ENCODE data around the gene TCF19. TPM values are rescaled to one million over a fixed set of nuclear protein-coding genes. Genes with fewer than 3 reads are reported as not detected.
A peak's percentile ranks its signal among the peaks of the same experiment; 100 is the strongest.

Gene TCF19
- total RNA-seq, 4 donors from 2014 or later: 2.3 to 6.7 (median 5.8) TPM

DNA sequence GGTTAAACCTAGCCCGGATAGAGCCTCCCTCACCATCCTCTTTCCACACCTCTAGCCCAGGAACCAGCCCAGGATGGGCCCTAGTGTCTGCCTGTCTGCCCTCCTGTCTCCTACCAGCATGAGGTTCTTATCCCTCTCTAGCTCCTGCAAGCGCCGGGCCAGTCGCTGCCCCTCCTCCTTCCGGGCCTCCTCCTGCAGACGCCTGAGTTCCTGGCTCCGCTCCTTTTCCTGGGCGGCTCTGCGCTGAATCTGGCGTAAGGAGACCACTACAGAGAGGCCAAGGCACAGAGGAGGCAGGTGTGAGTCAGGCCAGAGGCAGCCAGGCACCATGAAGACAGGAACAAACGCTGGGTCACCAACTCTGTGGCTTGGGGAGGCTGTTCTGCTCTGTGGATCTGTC is 15.2 kb upstream of the TCF19 start:
- H3K4me1 ChIP-seq: peaks cover 6 to 24% (median 21%) of the 10 kb centered on the region in 4 donors
- no peak for DNase-seq (ENCODE audit: extremely low spot score)
- WGBS: 30% methylated on average over 2 of the region's 11 CpGs
- H3K36me3 ChIP-seq: peaks cover 0 to 38% (median 23%) of the 10 kb centered on the region in 4 donors
- no peaks in the 10 kb centered on the region for H3K9me3 ChIP-seq
- no peak overlapping the region for H3K4me3 ChIP-seq
- peak in 1 of 2 donors; percentile 33 for TF ChIP-seq POLR2AphosphoS5 (IDR thresholded peaks at IDR 0.05)
- TF ChIP-seq POLR2A (IDR thresholded peaks at IDR 0.05; ENCODE audit: low read depth): no peak
- intact Hi-C loops (cut with DNase I): no loop called here
- peaks cover 0 to 4% (median 0%) of the 10 kb centered on the region in 4 donors for H3K27me3 ChIP-seq
- peak overlapping the region in 2 of 4 donors; percentile 30 to 48 for H3K27ac ChIP-seq (replicated peaks in 1 of 4)

DNA sequence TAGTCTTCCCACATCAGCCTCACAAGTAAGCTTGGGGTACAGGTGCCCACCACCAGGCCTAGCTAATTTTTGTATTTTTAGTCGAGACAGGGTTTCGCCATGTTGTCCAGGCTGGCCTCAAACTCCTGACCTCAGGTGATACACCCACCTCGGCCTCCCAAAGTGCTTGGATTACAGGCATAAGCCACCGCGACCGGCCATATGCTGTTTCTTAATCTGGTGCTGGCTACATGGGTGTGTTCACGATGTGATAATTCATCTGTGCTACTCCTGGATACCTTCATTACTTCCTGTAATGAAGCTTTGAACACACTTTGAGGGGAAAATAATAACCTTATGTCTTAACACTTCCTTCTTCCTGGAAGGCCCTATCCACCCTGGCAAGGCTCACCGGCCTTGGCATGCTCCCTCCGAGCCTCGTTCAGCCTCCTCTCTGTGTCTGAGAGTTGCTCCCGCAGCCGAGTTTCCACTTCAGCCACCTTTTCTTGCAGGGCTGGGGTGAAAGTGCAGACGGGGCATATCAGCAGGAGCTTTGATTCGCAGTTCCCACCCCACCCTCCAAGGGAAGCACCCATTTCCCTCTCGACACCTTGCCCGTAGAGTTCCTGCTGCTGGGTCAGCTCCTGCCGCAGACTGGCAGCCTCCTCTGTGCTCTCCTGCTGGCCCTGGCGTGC is 14.0 kb upstream of the TCF19 start:
- WGBS: 90% methylated on average over 14 of the region's 18 CpGs
- no peak for TF ChIP-seq CTCF (IDR thresholded peaks at IDR 0.05)
- no peak for TF ChIP-seq POLR2AphosphoS5 (IDR thresholded peaks at IDR 0.05)
- TF ChIP-seq EP300 (IDR thresholded peaks at IDR 0.05): no peak
- no peak for TF ChIP-seq POLR2A (IDR thresholded peaks at IDR 0.05; ENCODE audit: low read depth)
- Histone ChIP-seq H3K27me3 (no peaks in the 10 kb centered on the region), H3K9me3 (no peaks in the 10 kb centered on the region), H3K27ac (replicated peaks in 1 of 4) (no peak overlapping the region), H3K4me1 (peaks cover 6 to 21% (median 18%) of the 10 kb centered on the region in 4 donors), H3K4me3 (no peak overlapping the region), H3K36me3 (peaks cover 0 to 47% (median 28%) of the 10 kb centered on the region in 4 donors)
- no peak for DNase-seq (ENCODE audit: extremely low spot score)
- intact Hi-C loops (cut with DNase I): no loop called here

DNA sequence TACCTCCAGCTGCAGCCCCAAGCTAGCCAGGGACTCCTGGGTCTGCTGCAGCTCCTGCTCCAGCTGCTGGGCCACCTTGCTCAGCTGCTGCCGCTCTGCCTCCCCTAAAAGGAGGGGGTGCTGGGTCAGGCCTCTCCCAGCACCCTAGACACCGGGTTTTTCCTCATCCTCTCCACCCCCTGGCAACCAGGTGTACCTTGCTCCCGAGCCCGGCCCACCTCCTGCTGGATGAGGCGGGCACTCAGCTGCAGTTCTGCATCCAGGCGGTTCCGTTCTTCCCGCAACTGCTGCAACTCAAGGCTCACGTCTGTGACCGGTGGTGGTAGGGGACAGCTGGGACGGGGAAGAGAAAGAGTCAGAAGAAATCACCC is 13.4 kb upstream of the TCF19 start:
- DNase-seq (ENCODE audit: extremely low spot score): no peak
- 86% methylated on average over 11 of the region's 11 CpGs for WGBS
- intact Hi-C loops (cut with DNase I): no loop called here
- no peak for TF ChIP-seq EP300 (IDR thresholded peaks at IDR 0.05)
- Histone ChIP-seq H3K27me3 (no peaks in the 10 kb centered on the region), H3K4me3 (no peak overlapping the region), H3K36me3 (peaks cover 0 to 52% (median 33%) of the 10 kb centered on the region in 4 donors), H3K27ac (replicated peaks in 1 of 4) (no peak overlapping the region), H3K4me1 (peaks cover 6 to 17% (median 14%) of the 10 kb centered on the region in 4 donors), H3K9me3 (no peaks in the 10 kb centered on the region)

DNA sequence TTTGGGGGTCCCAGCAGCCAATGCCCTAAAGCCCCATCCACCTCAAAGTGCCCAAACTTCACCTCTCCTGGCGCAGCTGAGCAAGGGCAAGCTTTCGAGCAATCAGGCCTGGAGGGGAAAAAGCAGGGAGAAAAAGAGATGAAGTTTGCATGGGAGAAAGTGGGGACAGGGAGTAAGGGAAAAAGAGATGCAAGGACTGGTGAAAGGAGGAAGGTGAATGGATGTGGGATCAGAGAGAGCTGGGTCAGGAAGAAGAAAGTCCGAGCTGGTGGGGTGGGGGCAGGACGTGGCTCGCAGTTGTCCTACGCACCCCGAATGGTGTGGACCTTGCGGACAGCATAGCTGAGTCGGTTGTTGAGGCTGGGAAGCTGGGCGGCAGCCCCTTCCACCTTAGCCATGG is 13.0 kb upstream of the TCF19 start:
- Histone ChIP-seq H3K9me3 (no peaks in the 10 kb centered on the region), H3K27me3 (no peaks in the 10 kb centered on the region), H3K36me3 (peaks cover 0 to 56% (median 37%) of the 10 kb centered on the region in 4 donors), H3K27ac (replicated peaks in 1 of 4) (no peak overlapping the region), H3K4me3 (no peak overlapping the region), H3K4me1 (peaks cover 6 to 17% (median 13%) of the 10 kb centered on the region in 4 donors)
- WGBS: 91% methylated on average over 10 of the region's 10 CpGs
- intact Hi-C loops (cut with DNase I): no loop called here
- no peak for TF ChIP-seq CTCF (IDR thresholded peaks at IDR 0.05)
- TF ChIP-seq EP300 (IDR thresholded peaks at IDR 0.05): no peak
- TF ChIP-seq POLR2AphosphoS5 (IDR thresholded peaks at IDR 0.05): no peak
- no peak for TF ChIP-seq POLR2A (IDR thresholded peaks at IDR 0.05; ENCODE audit: low read depth)
- no peak for DNase-seq (ENCODE audit: extremely low spot score)

DNA sequence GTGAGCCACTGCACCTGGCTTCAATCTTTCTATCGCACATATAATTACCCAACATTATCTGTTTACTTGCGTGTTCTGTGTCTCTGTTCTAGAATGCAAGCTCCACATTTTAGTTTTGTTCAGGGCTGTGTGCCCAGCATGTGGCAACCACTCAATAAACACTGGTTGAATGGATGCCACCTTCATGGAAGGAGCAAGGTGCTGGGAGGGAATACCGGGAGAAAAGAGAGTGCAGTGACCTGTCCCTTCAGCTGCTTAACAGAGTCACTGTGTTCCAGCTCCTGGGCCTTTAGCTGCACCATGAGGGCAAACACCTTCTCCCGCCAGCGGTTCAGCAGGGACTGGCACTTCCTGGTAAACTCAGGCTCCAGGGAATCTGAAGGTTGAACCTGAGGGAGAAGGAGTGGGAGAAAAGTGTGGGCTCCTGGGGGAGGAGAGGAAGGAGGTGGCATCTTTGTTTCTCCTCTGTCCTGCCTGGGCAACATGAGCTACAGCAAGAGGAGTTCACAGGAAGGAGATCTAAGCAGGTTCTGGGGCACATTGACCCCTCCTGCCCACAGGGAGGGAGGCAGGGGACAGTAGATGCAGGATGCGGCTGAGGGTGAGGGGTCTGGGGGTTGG is 8.5 kb upstream of the TCF19 start:
- Histone ChIP-seq H3K9me3 (no peaks in the 10 kb centered on the region), H3K4me3 (no peak overlapping the region), H3K4me1 (no peaks in the 10 kb centered on the region), H3K36me3 (peaks cover 4 to 61% (median 46%) of the 10 kb centered on the region in 4 donors), H3K27ac (replicated peaks in 1 of 4) (no peak overlapping the region), H3K27me3 (no peaks in the 10 kb centered on the region)
- DNase-seq (ENCODE audit: extremely low spot score): no peak
- TF ChIP-seq POLR2AphosphoS5 (IDR thresholded peaks at IDR 0.05) (no peak), POLR2A (IDR thresholded peaks at IDR 0.05; ENCODE audit: low read depth) (no peak), CTCF (IDR thresholded peaks at IDR 0.05) (no peak), EP300 (IDR thresholded peaks at IDR 0.05) (no peak)
- intact Hi-C loops (cut with DNase I): no loop called here
- WGBS: 94% methylated on average over 6 of the region's 6 CpGs

All from esophagus muscularis mucosa (tissue), 4 donors.